H1 (cell line): ENCODE results near the gene CD52. TPM values are rescaled to one million over a fixed set of nuclear protein-coding genes. Genes with fewer than 3 reads are reported as not detected.

Experiments used
- ATF3 ChIP-seq: IDR thresholded peaks from 2 replicates; pipeline ENCODE4 v1.6.1; 2011; ENCODE audit warnings: low read depth, mild to moderate bottlenecking, low read length; ENCODE audit not compliant: insufficient read depth
- polyA plus RNA-seq, 7 experiments: library from polyadenylated mRNA; depleted of rRNA in 3 of 7; stranded (reverse) in 5 of 7; unstranded in 2 of 7; fragments of >200 nt in 5 of 7; fragments of 200-250 nt in 2 of 7; gene quantifications; 1 replicate in 5 of 7; 2 replicates in 1 of 7; 4 replicates in 1 of 7; pipeline versions ENCODE4 v1.2.1 to v1.2.3, GENCODE V29; 2011 to 2013; ENCODE audit warnings: missing spikeins in 2 of 7, mixed read lengths in 2 of 7
- total RNA-seq: library from RNA; stranded (reverse); fragmentation: NEBNext Ultra II Directional; extraction: Animal tissue kit (Norgen Biotek cat#: 25700); gene quantifications from 2 replicates; pipeline ENCODE4 v1.2.1, GENCODE V29; 2021

The CD52 gene
- total and polyA plus RNA-seq, 2 of the 8 experiments (the other 6 are each of a cell fraction or from before 2014, with no cell fraction given), result 2.4 to 3.1 TPM

- TF ChIP-seq ATF3, result no peak
Measured at GRCh38 chr1:26278303-26278702, 39.5 kb upstream of the CD52 start (continued).
